Activated T-cell treated with anti-CD3 and anti-CD28 coated beads for 4 hours (primary cell): ENCODE measurements around the gene C19orf38.

Experiments used
- DNase-seq: peaks from one replicate; pipeline ENCODE4 v3.0.0-alpha.2; 2020

Gene C19orf38

GRCh38 chr19:10915130-10916091 lies 67.2 kb downstream of the C19orf38 start:
- no peak for DNase-seq

GRCh38 chr19:10916602-10917001 lies 68.4 kb downstream of the C19orf38 start:
- no peak for DNase-seq

- DNase-seq = no peak
Observed at GRCh38 chr19:10918359-10918758, 70.1 kb downstream of the C19orf38 start.
